Superior temporal gyrus (tissue), 1 donor: ENCODE data around the gene WSCD2.
A peak's percentile ranks its signal among the peaks of the same experiment; 100 is the strongest.

Experiments used
- DNase-seq: peaks from one replicate; pipeline ENCODE4 v3.0.0-alpha.2; 2016; ENCODE audit errors: extremely low spot score

The WSCD2 gene

DNA sequence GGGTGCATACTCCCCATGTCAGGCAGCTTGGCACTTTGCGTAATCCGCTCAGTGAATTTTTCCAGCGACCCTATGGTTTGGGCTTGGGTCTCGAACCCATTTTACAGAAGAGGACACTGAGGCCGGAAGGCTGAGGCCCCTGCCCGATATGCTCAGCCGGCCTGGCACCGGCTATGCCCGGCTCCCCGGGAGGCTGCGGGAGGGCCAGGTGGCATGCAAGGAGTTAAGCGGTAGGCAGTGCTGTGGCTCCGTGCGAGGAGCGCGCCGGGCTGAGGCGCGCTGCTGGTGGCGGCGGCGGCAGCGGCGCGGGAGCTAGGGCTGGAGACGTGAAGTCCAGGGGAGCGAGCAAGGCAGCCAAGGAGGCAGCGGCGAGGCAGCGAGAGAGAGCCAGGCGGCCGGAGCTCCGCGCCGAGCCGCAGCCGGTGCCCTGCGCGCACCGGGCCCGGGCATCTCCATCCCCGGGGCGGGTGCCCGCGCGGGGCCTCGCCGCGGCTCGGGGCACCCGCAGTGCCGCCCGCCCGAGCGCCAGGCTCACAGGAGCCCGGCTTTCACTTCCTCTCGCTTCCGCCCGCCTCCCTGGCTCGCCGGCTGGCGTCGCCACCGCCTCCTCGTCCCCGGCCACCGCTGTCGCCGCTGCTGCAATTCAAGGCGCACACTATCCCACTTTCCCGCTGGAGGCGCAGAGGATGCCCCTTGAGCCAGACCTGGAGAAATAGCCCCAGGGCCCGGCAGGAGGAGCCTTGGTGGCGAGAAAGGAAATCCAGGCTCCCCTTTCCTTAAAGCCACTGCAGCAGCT, at the start of gene WSCD2:
Gene WSCD2, plus strand, starts transcription at position 272 of the 796 bp plus-strand sequence. CDS start 66,545 bp downstream, outside the sequence.
- peak; percentile 55 for DNase-seq

DNA sequence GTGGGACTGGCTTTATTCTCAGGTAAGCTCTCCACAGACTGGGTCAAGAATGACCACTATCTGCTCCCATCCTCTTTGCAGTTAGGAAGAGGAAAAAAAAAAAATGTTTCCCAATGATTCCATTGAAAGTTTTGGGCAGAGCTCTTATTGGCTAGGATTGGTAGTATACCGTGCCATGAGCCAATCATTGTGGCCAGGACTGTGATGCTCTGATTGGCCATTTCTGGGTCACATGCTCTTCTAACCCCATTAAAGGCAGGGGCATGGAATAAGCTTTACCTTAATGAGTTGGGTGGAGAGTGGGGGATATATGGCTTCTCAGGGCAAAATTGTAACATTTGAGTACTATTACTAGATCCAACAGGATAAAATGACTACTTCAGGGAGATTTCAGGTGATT, 49.4 kb upstream of the WSCD2 start:
- DNase-seq: no peak

DNA sequence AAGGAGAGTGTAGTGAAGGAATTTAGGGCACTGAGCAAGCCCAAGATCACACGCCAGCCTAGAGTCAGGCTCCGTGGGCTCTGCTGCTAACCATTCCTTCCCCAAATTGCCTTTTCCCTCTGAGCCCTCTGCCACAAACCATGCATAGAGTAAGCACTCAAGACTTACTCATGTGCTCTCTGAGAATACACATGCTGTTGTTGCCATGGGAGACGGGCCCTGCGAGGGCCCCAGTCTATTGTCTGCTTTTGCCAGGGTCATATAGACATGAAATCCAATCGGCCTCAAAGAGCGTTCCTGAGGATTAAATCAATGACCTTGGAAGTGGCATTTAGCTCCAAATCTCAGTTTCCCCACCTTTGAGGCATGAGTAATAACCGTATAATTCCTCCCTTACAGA, 48.7 kb upstream of the WSCD2 start:
- DNase-seq: no peak

DNA sequence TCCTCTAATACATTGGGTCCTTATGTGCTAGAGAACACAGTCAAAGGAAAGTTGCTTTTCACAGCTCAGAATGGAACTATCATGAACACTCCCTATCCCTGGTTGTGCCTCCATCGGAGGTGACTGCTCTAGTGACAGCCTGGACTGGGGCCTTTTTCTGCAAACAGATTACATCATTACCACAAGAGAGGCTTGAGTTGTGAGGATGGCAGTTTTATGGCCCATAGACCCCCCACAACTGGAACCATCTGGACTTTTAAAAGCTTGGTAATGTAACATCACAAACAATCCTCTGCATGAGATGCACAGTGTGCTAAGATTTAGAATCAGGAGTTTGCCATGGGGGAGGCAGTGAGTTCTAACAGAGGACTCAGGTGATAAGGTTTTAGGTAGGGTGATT, 46.6 kb upstream of the WSCD2 start:
- DNase-seq: no peak

DNA sequence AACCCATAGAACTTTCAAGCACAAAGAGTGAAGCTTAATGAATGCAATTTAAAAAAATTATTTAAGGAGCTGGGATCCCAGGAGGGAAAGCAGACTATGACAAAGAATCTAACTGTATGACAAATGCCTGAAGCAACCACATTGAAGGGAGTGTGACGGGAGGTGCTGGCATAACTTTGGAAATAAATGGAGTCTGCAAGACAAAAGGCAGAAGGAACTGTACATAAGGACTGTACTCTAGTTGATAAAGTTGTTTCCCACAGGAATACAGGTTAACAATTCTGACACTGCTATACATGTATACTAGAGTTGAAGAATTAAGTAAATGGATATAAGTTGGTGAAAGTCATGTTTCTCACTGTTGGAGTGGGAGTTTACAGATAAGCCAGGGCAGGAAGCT, 41.2 kb upstream of the WSCD2 start:
- DNase-seq: no peak

DNA sequence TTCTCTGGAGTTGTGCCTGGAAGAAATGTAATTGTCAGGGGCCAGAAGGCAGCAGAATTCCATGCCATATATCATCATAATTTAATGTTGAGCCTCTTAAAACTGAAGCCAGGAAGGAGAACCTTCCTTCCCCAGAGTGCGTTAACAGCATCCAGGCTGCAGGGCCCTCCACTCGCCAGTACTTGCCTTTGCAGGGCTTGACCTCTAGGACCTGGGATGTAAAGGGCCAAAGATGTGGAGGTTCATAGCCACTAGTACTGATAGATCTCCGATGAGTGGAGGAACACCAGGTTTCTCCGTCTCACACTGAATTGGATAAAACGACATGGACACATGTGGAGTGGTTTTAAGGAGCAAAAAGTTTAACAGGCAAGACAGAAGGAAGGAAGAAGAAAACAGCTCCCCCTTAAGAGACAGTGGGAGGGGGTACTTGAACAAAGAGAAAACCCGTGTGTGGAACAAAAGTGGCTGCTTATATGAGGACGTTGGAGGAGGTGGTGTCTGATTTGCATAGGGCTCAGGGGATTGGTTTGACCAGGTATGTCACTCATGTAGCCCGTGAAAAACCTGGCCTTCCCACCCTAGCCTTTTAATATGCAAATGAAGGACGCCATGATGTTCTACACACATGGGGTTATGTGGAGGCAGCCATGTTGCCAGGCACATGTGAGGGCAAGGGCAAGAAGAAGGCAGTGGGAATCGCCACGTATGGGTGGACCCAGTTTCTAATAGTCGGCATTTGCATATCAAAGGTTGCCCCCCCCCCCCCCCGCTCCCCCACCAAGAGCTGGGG, 38.8 kb upstream of the WSCD2 start:
- no peak for DNase-seq

DNA sequence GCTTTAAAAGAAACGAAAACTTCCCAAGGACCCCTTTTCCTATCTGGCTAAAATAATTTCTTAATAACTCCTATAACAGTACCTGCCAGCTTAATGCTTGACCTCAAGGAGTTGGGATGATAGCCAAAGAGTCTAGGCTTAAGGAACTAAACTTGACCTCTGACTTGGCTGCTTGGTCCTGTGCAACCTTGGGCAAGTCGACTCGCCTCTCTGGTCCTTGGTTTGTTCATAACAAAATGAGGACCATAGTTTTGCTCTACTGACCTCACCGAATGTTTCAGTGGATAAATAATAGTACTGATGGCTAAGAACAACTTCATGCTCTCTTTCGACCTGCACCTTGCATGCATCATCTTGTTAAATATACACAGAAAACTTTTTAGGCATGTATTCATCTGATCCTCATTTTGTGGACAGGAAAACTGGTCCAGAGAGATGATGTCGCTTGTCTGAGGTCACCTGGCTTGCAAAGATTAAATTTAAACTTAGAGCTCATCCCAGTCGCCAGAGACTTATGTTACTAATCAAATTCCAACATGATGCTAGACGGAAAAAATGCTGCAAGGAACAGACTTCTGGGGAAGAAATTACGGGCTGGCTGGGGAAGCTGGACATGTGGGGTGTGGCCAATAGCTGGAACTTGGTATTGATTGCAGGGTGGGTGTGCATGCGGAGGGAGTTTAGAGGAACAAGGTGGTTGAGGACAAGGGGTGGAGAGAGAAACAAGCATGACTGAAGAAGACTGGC, 38.0 kb upstream of the WSCD2 start:
- DNase-seq: no peak

DNA sequence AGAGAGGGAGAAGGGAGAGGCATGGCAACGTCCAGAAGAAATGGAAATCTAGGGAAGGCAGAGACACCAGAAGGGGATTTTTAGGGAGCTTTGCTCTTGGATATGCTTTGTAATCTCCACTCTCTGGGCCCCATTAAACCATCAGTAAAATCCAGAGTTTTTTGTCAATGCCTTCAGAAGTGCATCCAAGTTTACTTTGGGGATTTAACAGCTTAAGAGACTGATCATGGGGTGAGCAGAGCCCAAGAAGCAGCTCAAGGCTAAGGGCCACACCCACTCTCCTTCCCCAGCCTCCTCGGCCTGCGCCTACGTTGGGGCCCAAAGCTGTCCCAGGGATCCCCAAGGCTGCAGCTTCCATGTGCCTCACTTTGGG, 37.4 kb upstream of the WSCD2 start:
- DNase-seq: no peak

DNA sequence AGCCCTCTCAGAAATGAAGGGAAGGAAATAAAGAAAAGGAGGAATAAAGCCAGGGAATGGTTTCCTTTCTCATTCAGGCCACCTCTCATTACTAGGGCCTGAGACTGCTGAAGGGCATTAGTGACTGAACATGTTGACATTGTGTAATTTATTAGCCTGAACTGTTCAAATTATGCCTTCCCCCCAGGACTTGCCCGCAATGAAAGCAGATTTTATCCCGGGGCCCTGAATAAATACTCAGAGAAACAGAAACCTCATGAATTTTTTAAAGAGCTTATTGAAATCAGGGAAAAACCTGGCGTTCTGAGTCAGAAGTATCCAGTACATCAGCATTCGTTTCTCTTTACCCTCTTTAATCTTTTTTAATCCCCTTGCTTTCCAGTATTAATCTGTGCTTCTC, 35.9 kb upstream of the WSCD2 start:
- no peak for DNase-seq

DNA sequence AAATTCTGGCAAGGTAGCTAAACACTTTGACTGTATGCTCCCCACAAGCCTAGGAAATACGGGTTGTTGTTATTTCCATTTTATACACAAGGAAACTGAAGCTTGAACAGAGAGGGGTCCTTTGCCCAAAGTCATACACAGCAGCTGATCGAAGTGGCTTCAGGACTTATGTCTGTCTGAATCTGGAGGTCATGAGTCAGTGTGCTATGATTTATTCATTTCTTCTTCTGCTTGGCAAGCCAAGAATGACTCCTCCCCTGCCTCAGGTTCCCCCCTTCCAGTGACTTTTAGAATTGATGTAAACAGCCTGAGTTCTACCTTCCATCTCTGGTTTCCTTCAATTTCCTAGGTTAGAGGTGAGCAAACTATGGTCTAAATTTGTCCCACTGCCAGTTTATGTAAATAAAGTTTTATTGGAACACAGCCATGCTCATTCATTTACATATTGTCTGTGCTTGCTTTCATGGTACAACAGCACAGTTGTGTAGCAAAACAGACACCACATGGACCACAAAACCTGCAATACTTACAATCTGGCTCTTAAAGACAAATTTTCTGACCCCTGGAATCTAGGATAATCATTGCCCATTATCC, 34.9 kb upstream of the WSCD2 start:
- DNase-seq: no peak

DNA sequence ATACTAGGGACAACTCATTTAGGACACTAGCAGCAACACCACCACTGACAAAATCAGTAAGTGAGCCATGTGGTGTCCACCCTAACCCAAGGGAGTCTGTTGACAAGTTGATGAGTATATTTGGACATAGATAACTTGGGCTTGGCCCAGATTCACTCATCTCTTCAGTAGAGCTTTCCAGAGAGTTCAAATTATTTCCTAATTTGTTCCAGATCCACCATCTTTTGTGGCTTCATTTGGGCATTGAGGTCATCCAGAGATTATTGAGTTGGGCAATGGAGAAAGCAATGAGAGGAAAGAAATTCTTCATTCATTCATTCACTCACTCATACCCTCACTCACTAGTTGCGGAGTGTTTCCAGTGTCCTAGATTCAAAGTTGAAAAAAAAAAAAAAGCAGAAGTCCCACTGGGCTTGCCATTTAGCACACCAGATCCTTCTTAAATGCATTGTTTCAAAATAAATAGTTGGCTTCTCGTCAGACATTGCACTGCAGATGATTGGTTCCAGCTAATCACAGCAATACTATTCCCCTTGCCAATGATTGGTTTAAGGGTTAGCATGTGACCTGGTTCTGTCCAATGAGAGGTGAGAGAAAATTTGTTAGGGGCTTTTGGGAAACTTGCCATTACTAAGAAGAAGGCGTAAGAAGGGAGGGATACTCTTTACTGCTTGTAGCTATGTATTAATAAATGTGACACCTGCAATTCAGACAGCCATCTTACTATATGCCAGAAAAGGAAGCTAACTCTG, 31.8 kb upstream of the WSCD2 start:
- DNase-seq: no peak

DNA sequence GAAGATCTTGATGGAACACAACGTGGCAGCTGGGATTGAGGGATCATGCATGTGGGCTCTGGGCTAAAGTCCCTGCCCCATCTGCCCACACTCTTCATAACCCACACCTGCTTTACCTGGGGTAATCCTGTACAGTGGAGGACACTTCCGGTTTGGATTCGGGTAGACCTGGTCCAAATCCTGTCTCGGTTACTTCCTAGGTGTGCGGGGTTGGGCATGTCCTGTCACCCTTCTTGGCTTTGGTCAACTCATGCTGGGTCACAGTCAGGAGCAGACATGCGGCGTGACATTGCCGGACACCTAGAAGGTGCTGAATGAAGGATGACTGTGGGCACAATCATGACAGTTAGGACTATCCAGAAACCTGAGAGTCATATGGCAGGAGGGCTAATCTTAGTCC, 30.7 kb upstream of the WSCD2 start:
- DNase-seq: no peak

DNA sequence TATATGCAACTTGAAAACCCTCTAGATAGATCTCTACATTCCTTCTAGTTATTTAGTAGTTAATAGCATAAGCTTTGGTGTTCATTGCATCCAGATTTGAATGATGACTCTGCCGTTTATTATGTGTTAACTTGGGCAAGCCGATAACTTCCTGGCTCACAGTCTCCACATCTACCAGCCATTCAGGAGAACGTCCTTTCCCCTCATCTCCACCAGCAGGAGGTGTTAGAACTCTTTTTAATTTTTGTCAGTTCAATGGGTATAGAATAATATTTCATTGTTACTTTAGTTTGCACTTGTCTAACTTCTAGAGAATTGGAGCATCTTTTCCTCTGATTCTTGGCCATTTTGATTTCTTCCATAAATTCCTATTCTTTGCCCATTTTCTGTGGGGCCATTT, 30.0 kb upstream of the WSCD2 start:
- no peak for DNase-seq

DNA sequence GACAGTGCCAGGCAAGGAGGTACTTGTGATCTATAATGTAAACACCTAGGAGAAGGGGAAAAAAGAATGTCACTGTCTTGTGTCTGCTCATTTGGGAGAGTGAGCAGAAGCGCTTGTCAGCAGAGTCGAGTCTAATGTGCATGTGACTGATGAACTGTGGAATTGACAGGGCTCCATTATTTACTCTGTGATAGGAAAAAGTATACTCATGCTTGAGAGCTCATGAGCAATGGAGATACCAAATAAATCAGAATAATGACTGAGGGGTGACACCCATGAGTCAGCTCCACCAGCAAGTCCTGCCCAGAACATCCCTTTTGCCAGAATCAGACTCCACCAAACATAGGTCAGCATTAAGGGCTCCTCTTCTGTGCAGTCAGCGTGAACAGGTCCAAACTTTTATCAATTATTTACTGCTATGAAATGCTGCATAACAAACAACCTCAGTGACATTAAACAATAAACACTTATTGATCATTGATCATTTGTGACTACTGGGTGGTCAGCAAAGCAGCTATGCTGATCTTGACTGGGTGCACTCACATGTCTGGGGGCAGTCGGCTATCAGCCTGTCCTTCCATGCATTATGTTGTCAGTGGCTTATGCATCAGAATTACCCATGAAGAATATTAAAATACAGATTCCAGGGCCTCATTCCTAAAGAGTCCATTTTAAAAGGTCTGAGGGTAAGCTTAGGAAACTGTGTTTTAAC, 29.2 kb upstream of the WSCD2 start:
- no peak for DNase-seq

DNA sequence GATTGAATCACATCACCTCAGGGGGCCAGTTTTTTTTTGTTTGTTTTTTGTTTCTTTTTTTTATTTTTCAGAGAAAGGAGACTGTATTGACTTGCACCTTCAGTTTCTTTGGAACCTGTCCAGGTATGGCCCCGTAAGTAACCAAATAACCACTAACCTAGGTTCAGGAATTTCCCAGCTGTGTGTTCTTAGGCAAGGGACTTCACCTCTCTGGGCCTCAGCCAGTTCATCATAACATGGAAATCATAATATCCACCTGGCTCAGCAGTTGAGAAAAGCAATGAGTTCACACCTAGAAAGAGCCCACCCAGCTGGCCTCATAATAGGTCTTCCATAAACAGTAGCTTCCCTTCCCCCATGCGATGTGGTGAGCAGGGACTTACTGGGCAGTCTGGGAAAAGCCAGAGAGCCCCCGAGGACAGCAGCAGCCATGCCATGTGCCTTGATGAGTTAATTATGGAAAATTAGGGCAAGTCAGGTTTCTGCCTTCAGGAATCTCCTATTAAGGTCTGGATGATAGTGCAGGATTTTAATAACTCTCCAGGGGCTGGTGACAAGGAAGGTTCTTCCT, 27.4 kb upstream of the WSCD2 start:
- no peak for DNase-seq

DNA sequence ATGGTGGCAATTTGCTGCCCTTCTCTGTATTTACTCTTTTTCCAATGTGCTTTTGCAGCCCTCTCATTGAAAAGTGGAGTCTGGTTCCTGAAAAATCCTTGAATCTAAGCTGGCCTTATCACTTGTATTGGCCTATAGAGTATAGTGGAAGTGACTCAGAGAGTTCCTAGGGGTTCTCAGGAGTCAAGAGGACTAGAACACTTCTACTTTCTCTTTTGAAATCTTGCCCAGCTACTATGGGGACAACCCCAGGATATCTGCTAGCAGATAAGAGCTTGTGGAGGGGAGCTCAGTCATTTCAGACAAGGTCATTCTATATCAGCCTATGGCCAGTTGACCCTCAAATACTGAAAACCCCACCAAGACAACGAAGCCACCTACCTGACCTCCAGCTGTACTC, 26.7 kb upstream of the WSCD2 start:
- no peak for DNase-seq

DNA sequence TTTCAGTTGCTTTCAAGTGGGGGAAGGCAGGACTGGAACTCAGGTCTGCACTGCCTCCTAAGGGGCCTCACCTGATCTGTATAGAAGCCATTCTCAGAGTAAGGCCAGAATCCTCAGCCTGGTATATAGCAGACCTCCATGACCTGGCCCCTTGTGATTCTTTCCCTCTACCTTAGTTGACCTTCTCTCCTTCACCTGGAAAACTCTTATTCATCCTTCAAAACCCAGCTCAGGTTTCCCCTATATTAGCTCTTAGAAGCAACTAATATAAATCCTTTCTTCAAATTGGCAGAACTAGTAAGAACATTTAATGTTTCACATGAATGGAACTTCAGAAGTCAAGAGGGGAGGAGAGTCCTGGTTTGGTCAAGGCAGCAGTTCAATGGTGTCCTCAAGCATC, 26.0 kb upstream of the WSCD2 start:
- no peak for DNase-seq

DNA sequence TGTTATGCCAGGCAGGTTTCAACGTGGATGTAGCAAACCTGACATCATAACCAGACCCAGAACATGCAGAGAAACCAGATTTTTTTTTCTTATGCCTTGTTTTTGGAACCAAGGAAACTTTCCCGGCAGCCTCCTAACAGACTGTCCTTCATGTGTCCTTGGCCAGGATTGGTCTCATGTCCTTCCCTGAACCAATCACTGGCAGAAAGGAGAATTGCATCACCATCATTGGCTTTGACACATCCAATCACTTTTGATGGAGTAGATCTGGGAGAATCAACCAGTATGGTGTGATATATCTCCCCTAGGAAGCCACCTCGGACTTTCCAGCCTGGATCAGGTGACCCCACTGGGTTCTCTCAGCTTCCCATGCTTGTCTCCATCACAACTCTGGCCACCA, 25.6 kb upstream of the WSCD2 start:
- DNase-seq: no peak

DNA sequence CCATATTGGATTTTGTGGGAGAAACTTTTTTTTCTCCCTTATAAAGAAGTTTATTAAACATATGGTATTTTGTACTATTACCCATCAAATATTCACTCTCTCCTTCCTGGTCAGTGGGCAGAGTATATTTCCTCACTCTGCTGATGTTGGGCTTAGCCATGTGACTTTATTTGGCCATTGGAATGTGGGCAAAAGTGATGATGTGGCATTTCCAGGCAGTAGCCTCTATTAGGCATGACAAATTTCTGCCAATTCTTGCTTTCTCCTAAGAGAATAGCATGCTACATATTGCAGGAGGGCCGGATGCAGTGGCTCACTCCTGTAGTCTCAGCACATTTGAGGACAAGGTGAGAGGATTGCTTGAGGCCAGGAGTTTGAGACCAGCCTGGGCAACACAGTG, 24.4 kb upstream of the WSCD2 start:
- DNase-seq: no peak

DNA sequence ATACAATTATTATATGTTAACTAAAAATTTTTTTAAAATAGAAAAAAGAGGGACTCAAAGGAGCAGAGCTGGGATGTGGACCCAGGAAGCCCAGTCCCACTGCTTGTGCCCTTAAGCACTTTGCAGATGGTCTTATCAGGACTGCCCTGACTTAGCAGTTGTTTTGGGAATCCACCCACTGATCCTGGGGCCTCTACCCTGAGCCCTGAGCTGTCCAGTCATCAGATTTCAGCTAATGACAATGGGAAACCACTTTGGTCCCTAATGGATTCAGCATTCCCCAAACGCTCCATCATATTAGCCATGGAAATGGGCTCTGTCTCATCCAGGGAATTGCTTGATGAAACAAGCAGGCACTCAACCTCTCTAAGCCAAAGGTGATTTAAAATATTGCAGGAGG, 22.5 kb upstream of the WSCD2 start:
- no peak for DNase-seq

DNA sequence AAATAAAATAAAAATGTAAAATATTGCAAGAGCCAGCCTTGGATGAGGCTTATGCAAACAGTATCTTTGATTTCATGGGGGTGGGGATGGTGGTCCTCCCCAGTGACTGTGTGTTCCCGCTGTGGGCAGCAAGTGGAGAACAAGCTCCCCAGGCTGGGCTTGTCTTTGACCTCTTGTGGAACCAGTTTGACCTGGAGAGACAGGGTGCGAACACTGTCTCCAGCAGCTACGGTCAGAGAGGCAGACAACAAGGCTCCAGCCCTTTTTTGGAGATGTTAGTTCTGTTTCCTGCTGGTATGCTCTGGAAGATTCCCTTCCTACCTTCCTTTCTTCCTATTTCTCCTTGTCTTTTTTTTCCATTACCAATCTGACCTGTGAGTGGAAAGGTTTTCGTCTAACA, 21.8 kb upstream of the WSCD2 start:
- no peak for DNase-seq
